ENCODE data around the gene PCNX2. TPM values are rescaled to one million over a fixed set of nuclear protein-coding genes. Genes with fewer than 3 reads are reported as not detected.

PCNX2 gene
- total and polyA plus RNA-seq, 2 of the 8 experiments (the other 6 are each of a cell fraction or from before 2014, with no cell fraction given) = 46.1 to 57.6 TPM

- no peak overlapping the region for H2BK20ac ChIP-seq (ENCODE audit: low read length)
- no peak overlapping the region for H2AK5ac ChIP-seq (ENCODE audit: low read depth, low read length)
- DNase-seq (ENCODE audit: low read depth in 1 of 2, low spot score in 2 of 2) (no peak), FAIRE-seq (no peak)
- no peak overlapping the region for H2BK120ac ChIP-seq (replicated peaks; ENCODE audit: low read depth, low read length)
- no peak overlapping the region for H2BK5ac ChIP-seq (ENCODE audit: low read depth, low read length)
- no peak overlapping the region for H4K5ac ChIP-seq (ENCODE audit: insufficient read length, low read depth, low read length)
- H3K27me3 ChIP-seq (replicated peaks in 1 of 4; ENCODE audit: control insufficient read depth in 3 of 4, extremely low read depth in 1 of 4, insufficient read depth in 3 of 4, low read length in 3 of 4) = no peaks in the 10 kb centered on the region
- H3K9ac ChIP-seq (replicated peaks in 1 of 4; ENCODE audit: extremely low read depth in 1 of 4, low read depth in 3 of 4, low read length in 3 of 4) = no peak overlapping the region
- H4K8ac ChIP-seq (ENCODE audit: extremely low read depth, insufficient read depth, low read length) = no peak overlapping the region
- POLR2A ChIA-PET (ENCODE audit: partially characterized antibody) = no interaction called here
- H3K18ac ChIP-seq (ENCODE audit: extremely low read depth, low read length) = no peak overlapping the region
- no peak overlapping the region for H3K27ac ChIP-seq (ENCODE audit: low read depth, low read length)
- H3K79me1 ChIP-seq (ENCODE audit: low read depth, low read length) = no peaks in the 10 kb centered on the region
- 79% methylated on average over 1 of the region's 1 CpG; no CpG with 5 or more reads in 1 of the 2 experiments for WGBS, 2 experiments (ENCODE audit: extremely low coverage in 1 of 2, insufficient coverage in 1 of 2, insufficient read length in 1 of 2, insufficient replicate concordance in 2 of 2, low coverage in 1 of 2, low lambda C conversion rate in 2 of 2, missing lambda C conversion rate in 1 of 2)
- H3K4me2 ChIP-seq (ENCODE audit: insufficient read depth in 1 of 2, low read depth in 2 of 2, low read length in 2 of 2) = no peak overlapping the region
- H3K14ac ChIP-seq (ENCODE audit: insufficient read length) = no peak overlapping the region
- no peak overlapping the region for H3K56ac ChIP-seq (replicated peaks; ENCODE audit: insufficient read length, low read depth, low read length)
- H2BK15ac ChIP-seq (ENCODE audit: low read length) = no peak overlapping the region
- H3K23me2 ChIP-seq (ENCODE audit: low read depth, low read length) = no peaks in the 10 kb centered on the region; the same call in 1 of the 2 replicates
- H3K4me3 ChIP-seq (ENCODE audit: extremely low read depth in 1 of 4, insufficient read depth in 2 of 4, low read depth in 3 of 4, low read length in 4 of 4) = no peak overlapping the region
- TF ChIP-seq SIX5 (IDR thresholded peaks at IDR 0.05; ENCODE audit: low read depth, low read length) (no peak), NRF1 (IDR thresholded peaks at IDR 0.05; ENCODE audit: low read depth, low read length) (no peak), POU5F1 (IDR thresholded peaks at IDR 0.05; ENCODE audit: low read depth, low read length) (no peak), SIRT6 (IDR thresholded peaks at IDR 0.05; ENCODE audit: low read length) (no peak), POLR2AphosphoS5 (IDR thresholded peaks at IDR 0.05; ENCODE audit: low read depth, low read length) (no peak), TCF12 (IDR thresholded peaks at IDR 0.05; ENCODE audit: low read depth, low read length) (no peak), FOSL1 (IDR thresholded peaks at IDR 0.05; ENCODE audit: insufficient read depth, low read depth, low read length) (no peak), JUN (IDR thresholded peaks at IDR 0.05; ENCODE audit: low read depth, low read length) (no peak), JUND (IDR thresholded peaks at IDR 0.05; ENCODE audit: low read length) (no peak), BCL11A (IDR thresholded peaks at IDR 0.05; ENCODE audit: low read depth in 2 of 2, low read length in 2 of 2) (no peak)
- peaks cover 0 to 3% (median 0%) of the 10 kb centered on the region in 4 experiments; a peak in 2 of 7 replicates for H3K4me1 ChIP-seq (replicated peaks in 1 of 4; ENCODE audit: control insufficient read depth in 3 of 4, insufficient read depth in 4 of 4, low read length in 3 of 4)
- H4K91ac ChIP-seq (replicated peaks; ENCODE audit: insufficient read length, low read length) = no peak overlapping the region
- H3K9me3 ChIP-seq (ENCODE audit: insufficient read depth in 2 of 2, low read depth in 1 of 2, low read length in 1 of 2) = no peaks in the 10 kb centered on the region
- no peak overlapping the region for H2BK12ac ChIP-seq (ENCODE audit: low read depth, low read length)
- CTCF ChIA-PET (ENCODE audit: partially characterized antibody) = interaction anchor here (0.5 to 1.6 kb wide), 8 partner anchors 9 to 798 kb away, joined by 3 to 6 read pairs (median 3); no protein-coding TSS in a partner anchor
- no peak overlapping the region for H2AFZ ChIP-seq (ENCODE audit: low read length)
- no peaks in the 10 kb centered on the region for H3K36me3 ChIP-seq (ENCODE audit: control insufficient read depth in 2 of 4, insufficient read depth in 4 of 4, low read length in 3 of 4)
- H3K79me2 ChIP-seq (ENCODE audit: control insufficient read depth in 1 of 2, insufficient read depth in 2 of 2, low read length in 2 of 2) = no peaks in the 10 kb centered on the region
- no peaks in the 10 kb centered on the region for H4K20me1 ChIP-seq (replicated peaks in 1 of 2; ENCODE audit: control insufficient read depth in 1 of 2, insufficient read depth in 2 of 2, low read length in 2 of 2)
- no peak overlapping the region for H3K23ac ChIP-seq (ENCODE audit: insufficient read length)
- H3K4ac ChIP-seq (replicated peaks; ENCODE audit: insufficient read length, low read depth, low read length) = no peak overlapping the region
These were observed 20.9 kb upstream of the PCNX2 start for GRCh38 chr1:233316473-233316872.
